Endothelial cell of umbilical vein (primary cell): ENCODE results near the gene ITPRIP. TPM values are rescaled to one million over a fixed set of nuclear protein-coding genes. Genes with fewer than 3 reads are reported as not detected.

Source experiments
- BruUV-seq: library from RNA; stranded (reverse); fragments of 400-500 nt; replicated peaks from 2 replicates; lab custom pipeline; 2021; lab: Mats Ljungman, UMichigan
- CTCF ChIA-PET: fragments of 300-600, 350-600 bp; sonication (Branson Sonifier 250); formaldehyde crosslinking; loops from one replicate; lab custom pipeline; 2021; ENCODE audit warnings: antibody characterized with exemption, inconsistent platforms; lab: Charles Lee
- POLR2A ChIA-PET: fragments of 300-600, 350-600 bp; sonication (Branson Sonifier 250); formaldehyde crosslinking; loops from one replicate; lab custom pipeline; 2021; ENCODE audit warnings: antibody characterized with exemption, inconsistent platforms; lab: Charles Lee
- DNase-seq: peaks from one replicate; pipeline ENCODE4 v3.0.0-alpha.2; 2011; ENCODE audit warnings: low read depth, low spot score
- FAIRE-seq: peaks from 2 replicates; lab custom pipeline; 2011; peaks lifted over from hg19 to GRCh38; lab: Jason Lieb, UNC
- H2AFZ ChIP-seq: 2 replicates; pipeline ENCODE4 v1.6.0; 2012; ENCODE audit warnings: low read depth, low read length, control low read depth, inconsistent platforms
- H3K27ac ChIP-seq: 2 replicates; pipeline ENCODE4 v1.5.1; 2011; ENCODE audit warnings: low read depth, mild to moderate bottlenecking, control low read depth, low read length, moderate library complexity; ENCODE audit not compliant: insufficient read depth
- H3K27me3 ChIP-seq, 2 experiments: 2 replicates each; pipeline versions ENCODE4 v1.6.0 to v1.6.1; 2011; ENCODE audit warnings: low read length in 2 of 2, mixed read lengths in 1 of 2; ENCODE audit not compliant: control insufficient read depth in 2 of 2, insufficient read depth in 2 of 2
- H3K36me3 ChIP-seq, 2 experiments: 2 replicates in 1 of 2; 3 replicates in 1 of 2; pipeline ENCODE4 v1.5.1; 2011; ENCODE audit warnings: low read length in 2 of 2, mild to moderate bottlenecking in 1 of 2, moderate library complexity in 1 of 2; ENCODE audit not compliant: control insufficient read depth in 2 of 2, insufficient read depth in 2 of 2; ENCODE audit errors: extremely low read depth in 1 of 2
- H3K4me1 ChIP-seq: 3 replicates; pipeline ENCODE4 v1.5.1; 2011; ENCODE audit warnings: mild to moderate bottlenecking, low read length; ENCODE audit not compliant: control insufficient read depth, insufficient read depth; ENCODE audit errors: extremely low read depth
- H3K4me2 ChIP-seq: 2 replicates; pipeline ENCODE4 v1.6.1; 2011; ENCODE audit warnings: low read length, control low read depth, mixed read lengths; ENCODE audit not compliant: insufficient read depth
- H3K4me3 ChIP-seq, 3 experiments: fragments of 200-600 bp in 1 of 3; sonication (generic), shearing (Covaris generic) in 1 of 3; replicated peaks in 1 of 3; 2 replicates each; pipeline ENCODE4 v1.5.1; 2011 to 2016; ENCODE audit warnings: control low read depth in 3 of 3, low read length in 3 of 3, mild to moderate bottlenecking in 2 of 3, inconsistent platforms in 1 of 3, low read depth in 1 of 3, moderate library complexity in 1 of 3; ENCODE audit not compliant: insufficient read depth in 1 of 3
- H3K79me2 ChIP-seq: 2 replicates; pipeline ENCODE4 v1.6.0; 2012; ENCODE audit warnings: low read length, inconsistent platforms; ENCODE audit not compliant: control insufficient read depth, insufficient read depth
- H3K9ac ChIP-seq: replicated peaks from 2 replicates; pipeline ENCODE3; 2011; ENCODE audit warnings: low read length, control low read depth; ENCODE audit not compliant: insufficient read depth; ENCODE audit errors: extremely low read depth
- H3K9me1 ChIP-seq: replicated peaks from 3 replicates; pipeline ENCODE4 v1.6.0; 2011; ENCODE audit warnings: mild to moderate bottlenecking, low read length; ENCODE audit not compliant: control insufficient read depth, insufficient read depth; ENCODE audit errors: extremely low read depth
- H3K9me3 ChIP-seq: replicated peaks from 2 replicates; pipeline ENCODE4 v1.5.1; 2012; ENCODE audit warnings: low read length, inconsistent platforms; ENCODE audit not compliant: control insufficient read depth, insufficient read depth
- H4K20me1 ChIP-seq: replicated peaks from 2 replicates; pipeline ENCODE3; 2011; ENCODE audit warnings: mild to moderate bottlenecking, low read length; ENCODE audit not compliant: control insufficient read depth, insufficient read depth; ENCODE audit errors: extremely low read depth
- CTCF ChIP-seq, 2 donors: IDR thresholded peaks; 1 replicate in 1 of 2; 2 replicates in 1 of 2; pipeline ENCODE4 v1.5.1; 2011; ENCODE audit warnings: low read length in 2 of 2, mild to moderate bottlenecking in 2 of 2, moderate library complexity in 2 of 2, control low read depth in 1 of 2, inconsistent platforms in 1 of 2, low read depth in 1 of 2; ENCODE audit not compliant: insufficient read depth in 1 of 2; ENCODE audit errors: extremely low read depth in 1 of 2
- EZH2 ChIP-seq: IDR thresholded peaks from 2 replicates; pipeline ENCODE4 v1.6.1; 2012; ENCODE audit warnings: borderline replicate concordance, low read depth, mild to moderate bottlenecking, moderate library complexity, low read length, inconsistent platforms; ENCODE audit not compliant: severe bottlenecking
- FOS ChIP-seq: IDR thresholded peaks from 2 replicates; pipeline ENCODE4 v1.6.1; 2011; ENCODE audit warnings: mild to moderate bottlenecking, low read length, moderate library complexity, borderline replicate concordance; ENCODE audit not compliant: insufficient read depth
- GATA2 ChIP-seq: IDR thresholded peaks from 2 replicates; pipeline ENCODE4 v1.7.0; 2011; ENCODE audit warnings: low read depth, mild to moderate bottlenecking, moderate library complexity, mixed read lengths, low read length; ENCODE audit not compliant: insufficient read length, insufficient read depth
- JUN ChIP-seq: IDR thresholded peaks from 2 replicates; pipeline ENCODE4 v1.6.1; 2011; ENCODE audit warnings: borderline replicate concordance, low read depth; ENCODE audit not compliant: insufficient read length, insufficient read depth
- MAX ChIP-seq: IDR thresholded peaks from 2 replicates; pipeline ENCODE4 v1.6.1; 2011; ENCODE audit not compliant: insufficient read depth, insufficient read length
- MYC ChIP-seq: IDR thresholded peaks from one replicate; pipeline ENCODE4 v1.6.1; 2011; ENCODE audit warnings: mild to moderate bottlenecking, low read depth, low read length
- POLR2A ChIP-seq: IDR thresholded peaks from 2 replicates; pipeline ENCODE4 v1.6.1; 2012; ENCODE audit warnings: low read depth, mild to moderate bottlenecking, control low read depth, low read length
- POLR2AphosphoS5 ChIP-seq: IDR thresholded peaks from 2 replicates; pipeline ENCODE4 v1.6.1; 2012; ENCODE audit warnings: low read depth, mild to moderate bottlenecking, control low read depth, low read length, moderate library complexity; ENCODE audit not compliant: insufficient read depth
- dilution Hi-C: fragments of 300-500 bp; cut with MboI; formaldehyde crosslinking; loops from one replicate; pipeline ENCODE4 v1.15.0; 2019; ENCODE audit warnings: low sequenced_read_pairs; ENCODE audit not compliant: extremely low pct_ligation_motif_present
- intact Hi-C: fragments of 100-400 bp; cut with micrococcal nuclease; formaldehyde crosslinking; loops from one replicate; pipeline ENCODE4 v1.10.0; 2022
- polyA plus RNA-seq, 4 experiments: library from polyadenylated mRNA; depleted of rRNA in 3 of 4; stranded (reverse) in 3 of 4; unstranded in 1 of 4; fragments of >200 nt; gene quantifications; 2 replicates each; pipeline versions ENCODE4 v1.2.1 to v1.2.3, GENCODE V29; 2011 to 2012; ENCODE audit warnings: missing spikeins in 1 of 4
- total RNA-seq: library from RNA; stranded (reverse); gene quantifications from 2 replicates; pipeline ENCODE4 v1.2.3, GENCODE V29; 2021

ITPRIP gene
- total and polyA plus RNA-seq, 2 donors (not counting 3 experiments of a cell fraction or from before 2014, with no cell fraction given), result 31.4 to 33.2 TPM

GRCh38 chr10:104318810-104319741 lies 19.2 kb downstream of the ITPRIP start:
- no peak overlapping the region for H3K9ac ChIP-seq
- no peak overlapping the region for H2AFZ ChIP-seq
- no TSS peak for BruUV-seq
- peaks cover 13% of the 10 kb centered on the region for H3K4me1 ChIP-seq
- H4K20me1 ChIP-seq, result peaks cover 5% of the 10 kb centered on the region
- H3K9me1 ChIP-seq, result no peaks in the 10 kb centered on the region
- no peak for FAIRE-seq
- no peak overlapping the region for H3K27ac ChIP-seq
- H3K4me2 ChIP-seq, result no peak overlapping the region
- H3K9me3 ChIP-seq, result no peaks in the 10 kb centered on the region
- peaks cover 100% of the 10 kb centered on the region for H3K79me2 ChIP-seq
- intact Hi-C loops, result no loop called here
- CTCF ChIA-PET, result interaction anchor here (0.9 to 1.6 kb wide), 2 partner anchors 9 to 13 kb away, joined by 3 to 5 read pairs; no protein-coding TSS in a partner anchor
- H3K36me3 ChIP-seq, result peaks cover 10 to 15% of the 10 kb centered on the region in 2 experiments
- dilution Hi-C loops, result no loop called here
- no peaks in the 10 kb centered on the region for H3K27me3 ChIP-seq
- DNase-seq, result no peak
- no peak for TF ChIP-seq GATA2
- no peak for TF ChIP-seq JUN
- no peak for TF ChIP-seq EZH2
- TF ChIP-seq POLR2A, result no peak
- no peak for TF ChIP-seq POLR2AphosphoS5
- TF ChIP-seq FOS, result no peak
- no peak for TF ChIP-seq MYC
- no peak for TF ChIP-seq MAX
- TF ChIP-seq CTCF (IDR thresholded peaks at IDR 0.05; ENCODE audit: extremely low read depth in 1 of 2, insufficient read depth in 1 of 2, low read depth in 1 of 2, low read length in 2 of 2), result no peak
- H3K4me3 ChIP-seq, result no peak overlapping the region
- POLR2A ChIA-PET, result no interaction called here
